ENCODE results near the gene C6orf62.

DNA sequence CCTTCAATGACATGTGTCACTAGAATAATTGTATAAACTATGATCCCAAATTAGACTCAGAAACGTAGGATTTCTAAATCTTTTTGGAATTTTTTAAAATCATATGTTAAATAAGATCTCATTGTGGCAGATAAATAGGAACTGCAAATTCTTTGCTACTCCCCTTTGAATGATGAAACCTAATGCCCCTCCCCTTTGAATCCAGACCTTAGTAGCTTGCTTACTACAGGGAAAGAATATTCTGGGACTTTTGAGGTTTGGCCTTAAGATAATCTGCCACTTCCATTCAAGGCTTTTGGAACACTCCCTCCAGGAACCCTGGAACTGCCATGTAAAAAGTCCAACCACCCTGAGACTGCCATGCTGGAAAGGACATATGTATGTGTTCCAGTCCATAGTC, 59.4 kb downstream of the C6orf62 start:
- TF ChIP-seq CTCF (IDR thresholded peaks at IDR 0.05) (no peak), POLR2A (IDR thresholded peaks at IDR 0.05) (no peak)

Data from testis (tissue), 2 donors.